Measurements from ENCODE around the gene PKD2L2.
"Not testable (repeated sequence)": the region's sequence is repeated elsewhere in the genome, so short reads cannot be mapped to it uniquely, and the experiment has no call there.

Gene PKD2L2

GRCh38 chr5:137888863-137889759 is at the start of gene PKD2L2:
PKD2L2 (plus strand) TSS chr5:137889457; CDS start chr5:137889492, 35 bp downstream.
- DNase-seq, result peak; percentile 40

- no peak for DNase-seq
Measured at GRCh38 chr5:137842296-137842695, 47.0 kb upstream of the PKD2L2 start.

GRCh38 chr5:137843676-137844299 is 45.5 kb upstream of the PKD2L2 start:
- DNase-seq, result no peak

GRCh38 chr5:137845472-137845871 is 43.8 kb upstream of the PKD2L2 start:
- DNase-seq, result no peak

- no peak for DNase-seq
Measured at GRCh38 chr5:137847687-137848086, 41.6 kb upstream of the PKD2L2 start.

GRCh38 chr5:137853165-137853564 is 36.1 kb upstream of the PKD2L2 start:
- not testable (repeated sequence) for DNase-seq

GRCh38 chr5:137856201-137856600 is 33.1 kb upstream of the PKD2L2 start:
- DNase-seq, result no peak

- no peak for DNase-seq
Measured at GRCh38 chr5:137856916-137857862, 32.1 kb upstream of the PKD2L2 start.

- no peak for DNase-seq
Measured at GRCh38 chr5:137858223-137858916, 30.9 kb upstream of the PKD2L2 start.

- no peak for DNase-seq
Measured at GRCh38 chr5:137858954-137859353, 30.3 kb upstream of the PKD2L2 start.

- DNase-seq, result no peak
Measured at GRCh38 chr5:137862251-137862650, 27.0 kb upstream of the PKD2L2 start.

- DNase-seq, result not testable (repeated sequence)
Measured at GRCh38 chr5:137863653-137864052, 25.6 kb upstream of the PKD2L2 start.

- DNase-seq, result no peak
Measured at GRCh38 chr5:137866541-137867388, 22.5 kb upstream of the PKD2L2 start.

GRCh38 chr5:137867664-137868063 is 21.6 kb upstream of the PKD2L2 start, which contains the start of gene MYOT:
MYOT (plus strand) TSS chr5:137867860; CDS start chr5:137870652, 2,792 bp downstream.
- DNase-seq, result no peak

GRCh38 chr5:137870647-137871339 is 18.5 kb upstream of the PKD2L2 start:
- DNase-seq, result no peak

GRCh38 chr5:137871571-137871970 is 17.7 kb upstream of the PKD2L2 start:
- no peak for DNase-seq

- DNase-seq, result no peak
Measured at GRCh38 chr5:137872466-137872865, 16.8 kb upstream of the PKD2L2 start.

GRCh38 chr5:137876101-137876500 is 13.2 kb upstream of the PKD2L2 start:
- no peak for DNase-seq

- no peak for DNase-seq
Measured at GRCh38 chr5:137880313-137880712, 8.9 kb upstream of the PKD2L2 start.

GRCh38 chr5:137887831-137888230 is 1.4 kb upstream of the PKD2L2 start:
- no peak for DNase-seq

GRCh38 chr5:137888466-137888862 is 793 bp upstream of the PKD2L2 start:
- no peak for DNase-seq

Measured in NCI-H510A (cell line).